ENCODE data around the gene CDK13.

GRCh38 chr7:39927018-39927417, 23.0 kb upstream of the CDK13 start:
- TF ChIP-seq ZNF571 (tag by site-specific recombination; IDR thresholded peaks at IDR 0.05) (no peak), SALL2 (tag by site-specific recombination; IDR thresholded peaks at IDR 0.05; ENCODE audit: borderline replicate concordance) (no peak), MEIS1 (CRISPR knock-in tag; IDR thresholded peaks at IDR 0.05; ENCODE audit: borderline replicate concordance) (no peak)
- TF ChIP-seq, protein P1, sequence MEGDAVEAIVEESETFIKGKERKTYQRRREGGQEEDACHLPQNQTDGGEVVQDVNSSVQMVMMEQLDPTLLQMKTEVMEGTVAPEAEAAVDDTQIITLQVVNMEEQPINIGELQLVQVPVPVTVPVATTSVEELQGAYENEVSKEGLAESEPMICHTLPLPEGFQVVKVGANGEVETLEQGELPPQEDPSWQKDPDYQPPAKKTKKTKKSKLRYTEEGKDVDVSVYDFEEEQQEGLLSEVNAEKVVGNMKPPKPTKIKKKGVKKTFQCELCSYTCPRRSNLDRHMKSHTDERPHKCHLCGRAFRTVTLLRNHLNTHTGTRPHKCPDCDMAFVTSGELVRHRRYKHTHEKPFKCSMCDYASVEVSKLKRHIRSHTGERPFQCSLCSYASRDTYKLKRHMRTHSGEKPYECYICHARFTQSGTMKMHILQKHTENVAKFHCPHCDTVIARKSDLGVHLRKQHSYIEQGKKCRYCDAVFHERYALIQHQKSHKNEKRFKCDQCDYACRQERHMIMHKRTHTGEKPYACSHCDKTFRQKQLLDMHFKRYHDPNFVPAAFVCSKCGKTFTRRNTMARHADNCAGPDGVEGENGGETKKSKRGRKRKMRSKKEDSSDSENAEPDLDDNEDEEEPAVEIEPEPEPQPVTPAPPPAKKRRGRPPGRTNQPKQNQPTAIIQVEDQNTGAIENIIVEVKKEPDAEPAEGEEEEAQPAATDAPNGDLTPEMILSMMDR (tag by site-specific recombination; IDR thresholded peaks at IDR 0.05), result no peak
